Endometrium (tissue), 2 donors: Measurements from ENCODE around the gene ADPGK.
"Not testable (repeated sequence)": the region's sequence is repeated elsewhere in the genome, so short reads cannot be mapped to it uniquely, and the experiment has no call there.

ENCODE experiments used
- FAIRE-seq: peaks from 2 replicates; lab custom pipeline; 2012; peaks lifted over from hg19 to GRCh38; lab: Jason Lieb, UNC
- donor health status: control.
- donor health status: control.

Gene ADPGK

GRCh38 chr15:72749700-72750099 is 33.9 kb downstream of the ADPGK start:
- FAIRE-seq: no peak

GRCh38 chr15:72740219-72740618 is 43.3 kb downstream of the ADPGK start:
- no peak for FAIRE-seq

GRCh38 chr15:72737723-72738122 is 45.8 kb downstream of the ADPGK start:
- no peak for FAIRE-seq

DNA sequence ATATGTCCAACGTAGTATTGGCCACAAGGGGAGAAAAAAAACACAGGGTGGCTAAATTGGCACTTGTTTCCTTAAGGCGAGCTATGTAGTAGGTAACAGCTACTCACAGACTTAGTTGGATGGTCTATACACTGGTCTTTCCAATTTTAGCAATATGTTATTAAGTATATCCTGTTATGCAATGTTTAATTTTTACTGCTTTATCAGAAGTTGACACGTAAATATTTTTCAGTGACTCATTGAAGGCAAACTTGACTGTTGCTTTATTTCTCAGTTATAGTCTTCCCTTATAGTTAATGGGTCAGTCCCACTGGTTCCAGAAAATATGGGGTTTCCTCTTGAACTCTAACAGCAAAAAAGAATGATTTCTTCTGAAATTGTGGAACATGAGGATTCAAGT is 46.5 kb downstream of the ADPGK start:
- FAIRE-seq: no peak

DNA sequence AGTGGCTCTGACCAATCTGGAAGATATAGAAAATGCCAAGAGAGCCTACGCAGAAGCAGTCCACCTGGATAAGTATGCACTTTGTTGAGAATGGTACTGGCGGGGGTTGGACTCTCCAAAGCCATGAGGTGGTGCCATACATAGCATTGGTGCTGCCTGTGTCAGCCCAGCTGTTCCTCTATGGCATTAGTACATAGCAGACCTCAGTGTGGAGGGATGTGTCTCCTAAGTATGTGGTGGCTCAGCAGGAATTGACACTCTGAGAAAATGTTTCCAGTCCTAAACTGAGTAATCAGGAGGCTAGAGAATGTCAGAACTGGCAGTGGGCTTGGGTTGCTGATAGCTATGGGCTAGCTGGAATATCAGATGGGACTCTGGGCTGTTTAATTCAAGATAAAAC is 48.4 kb downstream of the ADPGK start:
- FAIRE-seq: no peak

DNA sequence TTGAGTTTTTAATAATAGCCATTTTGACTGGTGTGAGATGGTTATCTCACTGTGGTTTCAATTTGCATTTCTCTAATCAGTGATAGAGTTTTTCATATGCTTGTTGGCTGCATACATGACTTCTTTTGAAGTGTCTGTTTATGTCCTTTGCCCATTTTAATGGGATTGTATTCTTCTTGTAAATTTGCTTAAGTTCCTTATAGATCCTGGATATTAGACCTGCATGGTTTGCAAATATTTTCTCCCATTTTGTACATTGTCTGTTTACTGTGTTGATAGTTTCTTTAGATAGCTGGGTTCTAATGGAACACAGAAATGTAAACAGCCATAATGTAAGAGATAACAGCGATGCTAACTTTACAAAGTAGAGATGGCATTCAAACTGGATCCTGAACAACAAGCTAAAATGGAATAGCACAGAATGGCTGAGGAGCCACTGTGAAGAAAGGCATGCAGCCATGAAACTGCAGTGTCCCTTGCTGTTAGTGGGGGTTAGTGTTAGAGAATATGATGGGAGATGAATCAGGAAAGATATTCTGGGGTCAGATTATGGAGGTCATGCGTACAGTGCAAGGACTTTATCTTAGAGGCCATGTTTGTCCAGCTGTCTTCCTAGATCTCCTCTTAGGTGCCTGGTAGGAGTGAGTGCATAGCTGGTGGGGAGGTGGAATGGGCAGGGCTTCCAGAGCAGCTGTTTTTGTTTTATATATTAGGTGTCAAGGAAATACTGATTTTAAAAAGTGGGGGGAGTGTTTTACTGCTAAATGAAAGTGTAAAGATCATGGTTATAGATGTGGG is 49.4 kb downstream of the ADPGK start:
- FAIRE-seq: no peak

DNA sequence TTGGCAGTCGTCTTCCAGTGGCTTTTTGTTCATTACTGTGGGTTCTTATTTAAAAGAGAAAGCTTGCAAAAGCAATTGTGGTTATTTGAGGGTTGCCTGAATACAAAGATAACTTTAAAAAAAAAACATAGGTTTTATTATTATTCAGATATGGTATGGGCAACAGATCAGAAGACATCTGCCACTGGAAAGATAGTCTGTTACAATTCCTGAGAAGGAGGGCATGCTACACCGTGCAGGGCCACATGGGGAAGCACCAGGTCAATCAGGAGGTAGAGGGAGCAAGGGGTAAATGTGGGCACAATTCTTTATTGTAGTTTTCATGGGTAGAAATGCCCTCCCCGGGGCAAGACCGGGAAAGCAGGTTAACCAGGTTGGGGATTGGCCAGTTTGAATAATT is 51.0 kb downstream of the ADPGK start:
- no peak for FAIRE-seq

GRCh38 chr15:72732086-72732485 is 51.5 kb downstream of the ADPGK start:
- FAIRE-seq: no peak

GRCh38 chr15:72728821-72729220 is 54.7 kb downstream of the ADPGK start:
- no peak for FAIRE-seq

DNA sequence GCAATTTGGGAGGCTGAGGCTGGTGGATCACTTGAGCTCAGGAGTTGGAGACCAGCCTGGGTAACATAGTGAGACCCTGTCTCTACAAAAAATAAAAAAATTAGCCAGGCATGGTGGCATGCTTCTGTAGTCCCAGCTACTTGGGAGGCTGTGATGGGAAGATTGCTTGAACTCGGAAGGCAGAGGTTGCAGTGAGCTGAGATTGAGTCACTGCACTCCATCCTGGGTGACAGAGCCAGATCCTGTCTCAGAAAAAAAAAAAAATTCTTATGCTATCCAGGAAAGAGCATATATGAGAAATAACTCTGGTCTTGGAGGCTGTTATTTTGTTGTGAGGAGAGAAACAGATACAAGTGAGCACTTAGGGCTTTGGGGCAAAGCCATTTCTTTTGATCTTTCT is 55.3 kb downstream of the ADPGK start:
- FAIRE-seq: not testable (repeated sequence)

- no peak for FAIRE-seq
Measured at GRCh38 chr15:72727154-72727553, 56.4 kb downstream of the ADPGK start.

DNA sequence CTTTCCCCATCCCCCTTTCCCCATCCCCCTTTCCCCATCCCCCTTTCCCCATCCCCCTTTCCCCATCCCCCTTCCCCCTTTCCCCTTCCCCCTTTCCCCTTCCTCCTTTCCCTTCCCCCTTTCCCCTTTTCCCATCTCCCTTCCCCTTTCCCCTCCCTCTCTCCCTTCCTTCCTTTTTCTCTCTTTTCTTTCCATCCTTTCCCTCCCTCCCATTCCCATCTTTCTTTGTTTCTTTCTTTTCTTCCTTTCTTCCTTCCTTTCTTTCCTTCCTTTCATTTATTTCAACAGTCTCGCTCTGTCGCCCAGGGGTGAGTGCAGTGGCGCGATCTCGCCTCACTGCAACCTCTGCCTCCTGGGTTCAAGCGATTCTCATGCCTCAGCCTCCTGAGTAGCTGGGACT is 57.7 kb downstream of the ADPGK start:
- not testable (repeated sequence) for FAIRE-seq

DNA sequence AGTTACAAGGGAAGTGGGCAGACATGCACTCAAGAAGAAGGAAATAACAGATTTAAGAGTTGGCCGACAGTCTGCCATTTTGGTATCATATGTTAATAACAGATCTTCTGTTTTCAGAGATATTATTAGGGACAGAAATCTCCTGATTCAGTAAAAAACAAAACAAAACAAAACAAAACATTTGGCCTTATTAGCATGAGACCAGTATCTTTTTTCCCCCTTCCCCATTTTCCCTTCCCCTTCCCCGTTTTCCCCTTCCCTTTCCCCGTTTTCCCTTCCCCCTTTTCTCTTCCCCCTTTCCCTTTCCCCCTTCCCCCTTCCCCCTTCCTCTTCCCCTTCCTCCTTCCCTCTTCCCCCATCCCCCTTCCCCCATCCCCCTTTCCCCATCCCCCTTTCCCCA is 58.1 kb downstream of the ADPGK start:
- FAIRE-seq: no peak

DNA sequence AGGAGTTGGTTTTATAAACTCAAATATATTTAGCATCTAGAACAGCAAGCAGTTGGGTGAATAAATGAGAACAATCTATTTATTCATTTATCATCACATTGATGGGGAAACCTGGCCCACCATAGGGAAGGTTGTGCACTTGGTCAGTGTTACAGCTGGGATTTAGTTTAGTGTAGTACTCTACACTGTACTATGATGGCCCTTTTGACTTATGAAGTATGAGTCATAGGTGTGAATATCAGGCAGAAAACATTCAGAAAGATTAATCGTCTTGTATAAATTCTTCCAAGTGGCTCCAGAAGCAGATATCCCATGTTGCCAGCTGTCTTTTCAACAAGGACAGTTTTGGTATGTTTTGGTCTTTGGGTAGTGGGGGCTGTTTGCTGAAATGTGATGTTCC is 59.5 kb downstream of the ADPGK start:
- no peak for FAIRE-seq

DNA sequence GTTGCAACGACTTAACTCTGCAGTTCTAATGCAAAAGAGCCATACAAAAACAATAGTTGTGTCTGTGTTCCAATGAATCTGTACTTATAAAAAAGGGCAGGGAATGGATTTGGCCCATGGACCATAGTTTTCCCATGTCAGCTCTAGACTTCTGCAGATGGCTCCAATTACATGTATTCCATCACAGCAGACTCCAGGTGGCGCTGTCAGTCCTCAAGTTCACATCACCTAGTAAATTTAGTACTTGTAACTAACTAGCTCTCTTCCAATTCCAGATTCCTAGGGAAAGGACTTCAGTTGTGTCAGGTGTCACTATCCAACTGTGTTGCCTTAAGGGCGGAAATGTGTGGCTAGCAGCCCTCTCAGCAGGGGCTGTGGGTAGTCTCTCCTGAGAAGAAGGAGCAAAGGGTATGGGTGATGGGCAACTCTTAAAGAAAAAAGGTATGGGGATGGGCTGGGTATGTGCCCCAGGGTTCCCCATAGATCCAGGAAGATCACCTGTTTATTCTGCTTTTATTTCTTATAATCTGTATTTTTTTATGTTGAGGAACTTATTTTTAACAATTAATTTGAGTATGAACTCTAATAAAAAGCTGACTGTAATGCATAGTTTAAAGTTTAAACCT is 61.4 kb downstream of the ADPGK start:
- no peak for FAIRE-seq

DNA sequence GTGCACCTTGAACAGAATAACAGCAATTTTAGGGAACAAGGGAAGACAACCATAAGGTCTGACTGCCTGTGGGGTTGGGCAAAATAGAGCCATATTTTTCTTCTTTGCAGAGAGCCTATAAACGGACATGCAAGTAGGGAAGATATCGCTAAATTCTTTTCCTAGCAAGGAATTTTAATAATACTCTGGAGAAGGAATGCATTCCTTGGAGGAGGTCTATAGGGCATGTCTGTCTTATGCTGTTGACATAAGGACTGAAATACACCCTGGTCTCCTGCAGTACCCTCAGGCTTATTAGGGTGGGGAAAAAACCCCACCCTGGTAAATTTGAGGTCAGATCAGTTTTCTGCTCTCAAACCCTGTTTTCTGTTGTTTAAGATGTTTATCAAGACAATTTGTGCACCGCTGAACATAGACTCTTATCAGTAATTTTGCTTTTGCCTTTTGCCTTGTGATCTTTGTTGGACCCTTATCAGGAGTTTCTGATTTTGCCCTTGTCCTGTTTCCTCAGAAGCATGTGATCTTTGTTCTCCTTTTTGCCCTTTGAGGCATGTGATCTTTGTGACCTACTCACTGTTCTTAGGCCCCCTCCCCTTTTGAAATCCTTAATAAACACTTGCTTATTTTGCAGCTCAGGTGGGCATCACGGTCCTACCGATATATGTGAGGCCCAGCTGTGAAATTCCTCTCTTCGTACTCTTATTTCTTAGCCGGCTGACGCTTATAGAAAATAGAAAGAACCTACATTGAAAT is 74.8 kb downstream of the ADPGK start:
- not testable (repeated sequence) for FAIRE-seq

DNA sequence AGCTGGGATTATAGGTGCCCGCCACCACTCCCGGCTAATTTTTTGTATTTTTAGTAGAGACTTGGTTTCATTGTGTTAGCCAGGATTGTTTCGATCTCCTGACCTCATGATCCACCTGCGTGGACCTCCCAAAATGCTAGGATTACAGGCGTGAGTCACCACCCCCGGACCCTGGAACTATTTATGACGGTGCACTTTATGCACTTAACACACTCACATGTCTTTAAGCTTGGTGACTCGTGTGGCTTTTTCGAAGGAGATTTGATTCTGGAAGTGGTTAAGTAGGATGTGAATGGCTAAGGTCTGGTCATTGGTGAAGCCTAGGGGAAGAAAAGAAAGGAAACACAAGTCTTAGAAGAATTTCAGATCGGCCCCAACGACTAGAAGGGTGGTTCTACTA is 77.3 kb downstream of the ADPGK start:
- FAIRE-seq: no peak
